Spleen (tissue), 7 donors: ENCODE measurements around the gene DLX5.

ENCODE experiments used
- CTCF ChIP-seq, 11 experiments: fragments of 200-600 bp in 7 of 11; fragments of 450-650 bp in 4 of 11; sonication (generic) in 4 of 11; IDR thresholded peaks in 8 of 11; conservative IDR thresholded peaks in 3 of 11; 1 replicate in 7 of 11; 2 replicates in 4 of 11; pipeline versions ENCODE4 v1.4.0 to v1.8.0; 2016 to 2021; ENCODE audit warnings: antibody characterized with exemption in 11 of 11, inconsistent platforms in 4 of 11, mild to moderate bottlenecking in 1 of 11
- POLR2A ChIP-seq, 3 donors: fragments of 450-650 bp; IDR thresholded peaks; one replicate each; pipeline ENCODE4 v1.5.1; 2017; ENCODE audit warnings: antibody characterized with exemption in 3 of 3, mild to moderate bottlenecking in 1 of 3
- POLR2AphosphoS5 ChIP-seq, 3 donors: sonication (generic); formaldehyde crosslinking; IDR thresholded peaks; one replicate each; pipeline ENCODE4 v1.5.1; 2017; ENCODE audit warnings: antibody characterized with exemption in 3 of 3
- donor health status: DM: no; HTN: no; CAD: no; lungs with moderate emphysema.
- donor health status: DM: no; HTN: no; CAD: no.
- donor health status: DM: no; HTN: no; CAD: no.

DNA sequence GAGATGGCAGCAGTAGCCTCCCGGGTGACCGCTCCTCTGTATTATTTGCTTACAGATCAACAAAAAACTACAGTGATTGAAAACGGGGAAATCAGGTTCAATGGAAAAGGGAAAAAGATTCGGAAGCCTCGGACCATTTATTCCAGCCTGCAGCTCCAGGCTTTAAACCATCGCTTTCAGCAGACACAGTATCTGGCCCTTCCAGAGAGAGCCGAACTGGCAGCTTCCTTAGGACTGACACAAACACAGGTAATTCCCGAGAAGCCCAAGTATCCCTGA, 17.1 kb downstream of the DLX5 start:
- TF ChIP-seq CTCF (IDR thresholded peaks at IDR 0.05 in 8 of 11, conservative IDR thresholded peaks at IDR 0.05 in 3 of 11) (no peak), POLR2AphosphoS5 (IDR thresholded peaks at IDR 0.05) (no peak), POLR2A (IDR thresholded peaks at IDR 0.05) (no peak)
